Ammon's horn (tissue), 1 donor: ENCODE data around the gene EXOSC2.

Experiments
- DNase-seq: peaks from one replicate; pipeline ENCODE4 v3.0.0-alpha.2; 2016; ENCODE audit warnings: low spot score

The EXOSC2 gene

DNA sequence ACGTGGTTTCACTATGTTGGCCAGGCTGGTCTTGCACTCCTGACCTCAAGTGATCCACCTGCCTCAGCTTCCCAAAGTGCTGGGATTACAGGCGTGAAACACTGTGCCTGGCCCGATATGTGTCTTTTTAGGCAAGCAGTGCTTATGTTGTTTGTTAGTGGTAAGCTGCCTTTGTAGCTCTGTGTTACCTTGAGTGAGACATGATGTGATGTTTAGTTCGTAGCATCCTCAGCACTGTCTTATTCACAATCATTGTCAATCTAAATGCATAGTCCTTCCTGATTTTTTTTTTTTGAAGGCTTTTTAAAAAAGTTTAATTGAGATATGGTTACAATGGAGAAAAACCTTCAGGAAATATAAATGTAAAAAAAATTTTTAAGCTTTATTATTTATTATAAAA, 45.5 kb downstream of the EXOSC2 start:
- DNase-seq: no peak

DNA sequence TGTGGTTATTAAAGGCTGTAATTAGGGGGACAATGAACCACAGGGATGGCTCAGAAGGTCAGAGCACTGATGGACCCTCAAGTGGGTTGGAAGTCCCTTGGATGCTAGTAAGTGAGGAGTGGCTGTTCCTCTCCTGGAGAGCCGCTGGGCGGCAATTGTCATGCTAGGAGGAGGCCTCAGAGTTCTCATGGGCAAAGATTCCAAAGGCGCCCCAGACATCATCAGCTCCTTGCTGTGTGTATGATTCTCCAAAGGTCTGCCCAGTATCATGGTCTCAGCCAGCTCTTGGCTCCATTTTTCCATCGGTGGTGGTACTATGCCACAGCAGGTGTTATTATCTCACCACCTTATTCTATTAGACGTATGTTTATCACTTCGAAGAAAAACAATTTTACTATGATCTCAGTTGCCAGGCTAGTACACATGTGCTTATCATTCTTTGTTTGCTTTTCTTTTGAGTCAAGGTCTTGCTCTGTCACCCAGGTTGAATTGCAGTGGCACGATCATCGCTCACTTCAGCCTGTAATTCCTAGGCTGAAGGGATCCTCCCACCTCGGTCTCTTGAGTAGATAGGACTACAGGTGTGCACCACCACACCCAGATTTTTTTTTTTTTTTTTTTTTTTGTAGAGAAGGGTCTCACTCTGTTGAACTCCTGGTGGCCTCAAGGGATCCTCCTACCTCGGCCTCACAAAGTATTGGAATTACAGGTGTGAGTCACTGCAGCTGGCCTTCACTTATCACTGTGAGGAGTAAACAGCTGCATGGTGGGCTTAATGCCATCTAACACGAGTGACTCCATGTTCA, 46.8 kb downstream of the EXOSC2 start:
- no peak for DNase-seq

DNA sequence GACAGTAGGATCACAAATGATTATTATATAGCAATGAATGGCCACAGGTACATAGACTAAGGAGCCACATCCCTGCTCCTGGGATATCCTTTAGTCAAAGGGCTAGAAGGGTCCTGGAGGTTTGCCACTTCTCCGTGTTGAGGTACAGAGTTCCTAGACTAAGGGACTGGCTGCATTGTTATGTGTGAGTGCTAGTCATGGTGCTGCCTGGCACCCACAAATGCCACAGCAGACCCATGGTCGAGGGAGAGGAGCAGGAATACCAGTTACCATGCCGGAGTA, 47.4 kb downstream of the EXOSC2 start:
- no peak for DNase-seq

GRCh38 chr9:130741831-130742449, 48.4 kb downstream of the EXOSC2 start:
- no peak for DNase-seq

DNA sequence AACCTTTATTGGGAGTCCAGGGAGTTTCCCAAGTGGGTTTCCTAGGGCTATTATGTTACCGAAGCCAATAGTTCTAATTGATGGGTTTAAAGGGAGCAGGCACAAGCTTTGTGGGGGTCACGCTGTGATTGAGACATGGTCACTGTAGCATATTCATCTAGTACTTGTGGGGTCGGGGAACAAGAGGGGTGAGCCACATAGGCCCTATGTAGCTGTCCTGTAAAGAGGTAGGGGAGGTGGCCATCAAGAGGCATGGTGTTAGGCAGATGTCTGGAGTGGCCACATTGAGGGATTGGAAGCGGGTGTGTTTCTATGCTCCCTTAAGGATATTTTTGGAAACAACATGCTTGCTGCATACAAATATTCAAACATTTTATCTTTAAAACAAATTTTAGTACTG, 50.1 kb downstream of the EXOSC2 start:
- no peak for DNase-seq

GRCh38 chr9:130745210-130745800, 51.7 kb downstream of the EXOSC2 start:
- no peak for DNase-seq

DNA sequence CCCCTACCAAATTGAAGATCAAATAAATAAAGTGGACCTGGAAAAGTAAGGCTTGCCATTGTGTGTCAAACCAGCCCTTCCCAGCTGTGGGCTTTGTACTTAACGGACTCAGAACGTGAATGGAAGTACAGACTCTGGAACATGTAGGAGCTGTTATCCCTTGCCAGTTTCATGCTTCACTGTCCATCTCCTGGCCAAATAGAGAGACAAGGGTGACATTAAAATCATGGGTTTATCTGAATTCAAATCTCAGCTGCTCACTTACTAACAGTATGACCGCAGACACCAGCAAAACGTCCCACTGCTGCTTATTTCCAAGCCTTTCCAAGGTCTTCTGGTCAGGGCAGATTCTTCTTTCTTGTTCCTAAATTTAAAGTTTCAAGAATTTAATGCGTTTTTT, 52.2 kb downstream of the EXOSC2 start:
- no peak for DNase-seq

- DNase-seq: no peak
Observed at GRCh38 chr9:130746434-130747212, 53.0 kb downstream of the EXOSC2 start.

- DNase-seq: no peak
Observed at GRCh38 chr9:130751631-130752355, 58.2 kb downstream of the EXOSC2 start.
